Measurements from ENCODE around the gene NHS.

GRCh38 chrX:17633546-17633945 is 258.5 kb downstream of the NHS start:
- TF ChIP-seq CTCF (IDR thresholded peaks at IDR 0.05) (no peak), EZH2phosphoT487 (IDR thresholded peaks at IDR 0.05) (no peak)

Measured in neural progenitor cell (in vitro differentiated cells).